Astrocyte (in vitro differentiated cells and primary cell): ENCODE data around the gene PLA2G4A. TPM values are rescaled to one million over a fixed set of nuclear protein-coding genes. Genes with fewer than 3 reads are reported as not detected.

ENCODE experiments used
- total RNA-seq: library from RNA; stranded (reverse); gene quantifications from 2 replicates; pipeline ENCODE4 v1.2.1, GENCODE V29; 2021

Gene PLA2G4A
- total RNA-seq, 1 donor from 2014 or later: 1.4 TPM

Other genes starting within 250 kb of the PLA2G4A start
- 2.5 and 4.7 TPM in 2 replicates for gene PTGS2, start 148.5 kb upstream of the PLA2G4A start, total RNA-seq